Spleen (tissue), 7 donors: Measurements from ENCODE around the gene GIGYF2.

Experiments
- CTCF ChIP-seq, 11 experiments: fragments of 200-600 bp in 7 of 11; fragments of 450-650 bp in 4 of 11; sonication (generic) in 4 of 11; IDR thresholded peaks in 8 of 11; conservative IDR thresholded peaks in 3 of 11; 1 replicate in 7 of 11; 2 replicates in 4 of 11; pipeline versions ENCODE4 v1.4.0 to v1.8.0; 2016 to 2021; ENCODE audit warnings: antibody characterized with exemption in 11 of 11, inconsistent platforms in 4 of 11, mild to moderate bottlenecking in 1 of 11
- POLR2A ChIP-seq, 3 donors: fragments of 450-650 bp; IDR thresholded peaks; one replicate each; pipeline ENCODE4 v1.5.1; 2017; ENCODE audit warnings: antibody characterized with exemption in 3 of 3, mild to moderate bottlenecking in 1 of 3
- POLR2AphosphoS5 ChIP-seq, 3 donors: sonication (generic); formaldehyde crosslinking; IDR thresholded peaks; one replicate each; pipeline ENCODE4 v1.5.1; 2017; ENCODE audit warnings: antibody characterized with exemption in 3 of 3
- donor health status: DM: no; HTN: no; CAD: no; lungs with moderate emphysema.
- donor health status: DM: no; HTN: no; CAD: no.
- donor health status: DM: no; HTN: no; CAD: no.

DNA sequence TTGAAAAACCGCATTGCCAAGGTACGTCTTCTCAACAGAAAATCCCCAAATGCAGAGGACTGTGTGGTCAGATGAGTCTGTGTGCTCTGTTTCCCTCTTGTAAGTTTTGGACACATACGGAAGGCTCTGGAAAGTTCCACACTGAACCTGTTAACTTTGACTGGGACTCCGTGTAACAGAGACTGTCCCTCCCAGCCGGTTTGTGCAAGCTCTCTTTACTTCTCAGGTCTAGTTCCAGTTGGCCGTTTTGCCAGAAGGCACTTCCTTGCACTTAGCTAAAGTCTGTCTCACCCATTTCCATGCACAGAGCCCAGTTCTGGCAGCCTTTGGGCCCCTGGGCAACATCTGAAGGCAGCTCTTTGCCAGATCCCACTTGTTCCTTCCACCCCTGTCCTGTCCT, 41.7 kb upstream of the GIGYF2 start:
- TF ChIP-seq CTCF (IDR thresholded peaks at IDR 0.05 in 8 of 11, conservative IDR thresholded peaks at IDR 0.05 in 3 of 11) (no peak), POLR2A (IDR thresholded peaks at IDR 0.05) (no peak), POLR2AphosphoS5 (IDR thresholded peaks at IDR 0.05) (no peak)
